Smooth muscle cell (in vitro differentiated cells): Measurements from ENCODE around the gene ALDH6A1. TPM values are rescaled to one million over a fixed set of nuclear protein-coding genes. Genes with fewer than 3 reads are reported as not detected.

Experiments
- DNase-seq: peaks from one replicate; lab custom pipeline; 2025; ENCODE audit not compliant: unreplicated experiment; lab: John Stamatoyannopoulos, UW
- H2AFZ ChIP-seq: fragments of 200-600 bp; sonication (generic); 2 replicates; pipeline ENCODE4 v1.6.0; 2016; ENCODE audit warnings: antibody characterized with exemption, low read depth, mild to moderate bottlenecking
- H3F3A ChIP-seq: fragments of 200-600 bp; sonication (generic); 2 replicates; pipeline ENCODE4 v1.6.0; 2017; ENCODE audit warnings: antibody characterized with exemption, low read depth
- H3K27ac ChIP-seq: fragments of 200-600 bp; sonication (generic); 2 replicates; pipeline ENCODE4 v1.5.1; 2016; ENCODE audit warnings: low read depth, mild to moderate bottlenecking
- H3K27me3 ChIP-seq: fragments of 200-600 bp; sonication (generic); 2 replicates; pipeline ENCODE4 v1.6.1; 2016; ENCODE audit warnings: low read depth, mild to moderate bottlenecking
- H3K36me3 ChIP-seq: fragments of 200-600 bp; sonication (generic); 2 replicates; pipeline ENCODE4 v1.5.1; 2016; ENCODE audit warnings: low read depth
- H3K4me1 ChIP-seq: fragments of 200-600 bp; sonication (generic); 2 replicates; pipeline ENCODE4 v1.5.1; 2016; ENCODE audit warnings: low read depth
- H3K4me2 ChIP-seq: fragments of 200-600 bp; sonication (generic); 2 replicates; pipeline ENCODE4 v1.6.0; 2016; ENCODE audit warnings: mild to moderate bottlenecking
- H3K4me3 ChIP-seq: fragments of 200-600 bp; sonication (generic); 2 replicates; pipeline ENCODE4 v1.5.1; 2016; ENCODE audit warnings: mild to moderate bottlenecking
- H3K79me2 ChIP-seq: fragments of 200-600 bp; sonication (generic); 2 replicates; pipeline ENCODE4 v1.6.0; 2016; ENCODE audit warnings: low read depth, mild to moderate bottlenecking
- H3K9ac ChIP-seq: fragments of 200-600 bp; sonication (generic); 2 replicates; pipeline ENCODE4 v1.6.0; 2016; ENCODE audit warnings: low read depth
- H3K9me3 ChIP-seq: fragments of 200-600 bp; sonication (generic); replicated peaks from 2 replicates; pipeline ENCODE4 v1.5.1; 2016; ENCODE audit warnings: low read depth
- H4K20me1 ChIP-seq: fragments of 200-600 bp; sonication (generic); 2 replicates; pipeline ENCODE4 v1.6.0; 2016; ENCODE audit warnings: low read depth
- WGBS: methylation state at CpG from one replicate; pipeline ENCODE4 v1.1.7; 2016; ENCODE audit warnings: low lambda C conversion rate; 5-methylcytosine and 5-hydroxymethylcytosine counted together
- polyA plus RNA-seq: library from polyadenylated mRNA; unstranded; fragments of >200 nt; fragmentation: Nextera tagmentation; extraction: Ambion mirVana; gene quantifications from 2 replicates; pipeline ENCODE4 v1.2.1, GENCODE V29; 2016
- total RNA-seq: library from RNA; depleted of rRNA; stranded (reverse); fragments of >200 nt; gene quantifications from 2 replicates; pipeline ENCODE4 v1.2.3, GENCODE V29; 2014
- TF ChIP-seq, protein P1 (sequence below): fragments of 200-600 bp; sonication (generic); IDR thresholded peaks from 2 replicates; pipeline ENCODE4 v1.5.1; 2017; ENCODE audit warnings: borderline replicate concordance, mild to moderate bottlenecking, antibody characterized with exemption; ENCODE audit not compliant: insufficient read depth, poor library complexity, severe bottlenecking

Gene ALDH6A1
- total and polyA plus RNA-seq, 2 experiments from 2014 or later = 16.1 to 18.9 TPM

GRCh38 chr14:74083784-74084276, 423 bp downstream of the ALDH6A1 start:
- Histone ChIP-seq H3K9ac (peak overlapping the region; percentile 80), H3F3A (no peaks in the 10 kb centered on the region), H3K4me2 (peak overlapping the region; percentile 94), H4K20me1 (no peaks in the 10 kb centered on the region), H3K4me3 (peak overlapping the region; percentile 78), H3K36me3 (no peaks in the 10 kb centered on the region), H3K27ac (peak overlapping the region; percentile 71), H3K4me1 (peaks cover 16% of the 10 kb centered on the region), H3K9me3 (no peaks in the 10 kb centered on the region), H2AFZ (peak overlapping the region; percentile 81), H3K27me3 (no peaks in the 10 kb centered on the region), H3K79me2 (peaks cover 22% of the 10 kb centered on the region)
- TF ChIP-seq, protein P1, sequence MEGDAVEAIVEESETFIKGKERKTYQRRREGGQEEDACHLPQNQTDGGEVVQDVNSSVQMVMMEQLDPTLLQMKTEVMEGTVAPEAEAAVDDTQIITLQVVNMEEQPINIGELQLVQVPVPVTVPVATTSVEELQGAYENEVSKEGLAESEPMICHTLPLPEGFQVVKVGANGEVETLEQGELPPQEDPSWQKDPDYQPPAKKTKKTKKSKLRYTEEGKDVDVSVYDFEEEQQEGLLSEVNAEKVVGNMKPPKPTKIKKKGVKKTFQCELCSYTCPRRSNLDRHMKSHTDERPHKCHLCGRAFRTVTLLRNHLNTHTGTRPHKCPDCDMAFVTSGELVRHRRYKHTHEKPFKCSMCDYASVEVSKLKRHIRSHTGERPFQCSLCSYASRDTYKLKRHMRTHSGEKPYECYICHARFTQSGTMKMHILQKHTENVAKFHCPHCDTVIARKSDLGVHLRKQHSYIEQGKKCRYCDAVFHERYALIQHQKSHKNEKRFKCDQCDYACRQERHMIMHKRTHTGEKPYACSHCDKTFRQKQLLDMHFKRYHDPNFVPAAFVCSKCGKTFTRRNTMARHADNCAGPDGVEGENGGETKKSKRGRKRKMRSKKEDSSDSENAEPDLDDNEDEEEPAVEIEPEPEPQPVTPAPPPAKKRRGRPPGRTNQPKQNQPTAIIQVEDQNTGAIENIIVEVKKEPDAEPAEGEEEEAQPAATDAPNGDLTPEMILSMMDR = no peak
- no peak for DNase-seq
- 2% methylated on average over 15 of the region's 15 CpGs for WGBS

DNA sequence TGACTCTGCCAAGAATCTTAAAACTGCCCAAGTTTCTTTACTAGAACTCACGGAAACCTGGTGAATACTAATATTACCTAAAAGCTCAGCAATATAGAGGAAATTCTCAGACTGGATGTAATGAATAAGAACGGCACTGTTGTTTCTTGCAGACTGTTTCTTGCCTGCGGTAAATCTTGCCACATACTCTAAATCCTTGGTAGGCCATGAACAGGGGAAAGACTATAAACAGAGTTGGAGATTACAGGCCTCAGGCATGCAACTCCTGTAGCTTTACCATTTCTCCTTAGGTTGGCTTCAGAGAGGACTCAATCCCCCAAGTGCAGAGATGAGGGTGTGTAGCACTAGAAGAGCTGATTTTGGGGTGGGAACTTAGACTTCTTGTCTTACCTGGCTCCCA, 1.1 kb downstream of the ALDH6A1 start:
- 67% methylated on average over 3 of the region's 3 CpGs for WGBS
- Histone ChIP-seq H3K4me3 (peak overlapping the region; percentile 78), H2AFZ (peak overlapping the region; percentile 81), H3K36me3 (no peaks in the 10 kb centered on the region), H3K79me2 (peaks cover 17% of the 10 kb centered on the region), H3K9ac (peak overlapping the region; percentile 38), H3K4me1 (peaks cover 16% of the 10 kb centered on the region), H3F3A (no peaks in the 10 kb centered on the region), H4K20me1 (no peaks in the 10 kb centered on the region), H3K27me3 (no peaks in the 10 kb centered on the region), H3K9me3 (no peaks in the 10 kb centered on the region), H3K4me2 (peak overlapping the region; percentile 94), H3K27ac (peak overlapping the region; percentile 71)
- TF ChIP-seq, protein P1 = no peak
- no peak for DNase-seq

DNA sequence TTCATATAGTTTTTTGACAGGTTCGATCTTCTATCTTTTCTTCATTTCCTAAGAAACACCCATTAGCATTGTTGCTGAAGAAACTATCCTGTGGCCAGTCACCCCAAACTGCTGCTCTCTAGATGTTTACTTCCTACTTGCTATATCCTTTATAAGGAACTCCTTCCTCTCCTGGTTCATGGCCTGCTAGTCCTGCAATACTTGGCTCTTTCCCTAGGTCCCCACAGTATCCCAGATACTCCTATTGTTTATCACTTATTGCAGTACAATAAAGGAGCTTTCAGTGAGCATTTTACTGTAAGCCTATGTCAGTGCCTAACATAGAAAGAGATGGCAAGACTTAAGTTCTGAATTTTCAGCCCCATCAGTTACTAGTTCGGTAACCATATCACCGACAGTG, 2.8 kb downstream of the ALDH6A1 start:
- Histone ChIP-seq H3K9me3 (no peaks in the 10 kb centered on the region), H3K4me2 (no peak overlapping the region), H3K36me3 (no peaks in the 10 kb centered on the region), H4K20me1 (no peaks in the 10 kb centered on the region), H3F3A (no peaks in the 10 kb centered on the region), H3K27ac (no peak overlapping the region), H3K9ac (no peak overlapping the region), H3K27me3 (no peaks in the 10 kb centered on the region), H3K4me3 (no peak overlapping the region), H2AFZ (no peak overlapping the region), H3K79me2 (peaks cover 12% of the 10 kb centered on the region), H3K4me1 (peaks cover 28% of the 10 kb centered on the region)
- WGBS = 94% methylated on average over 3 of the region's 3 CpGs
- TF ChIP-seq, protein P1 = no peak
- DNase-seq = no peak

DNA sequence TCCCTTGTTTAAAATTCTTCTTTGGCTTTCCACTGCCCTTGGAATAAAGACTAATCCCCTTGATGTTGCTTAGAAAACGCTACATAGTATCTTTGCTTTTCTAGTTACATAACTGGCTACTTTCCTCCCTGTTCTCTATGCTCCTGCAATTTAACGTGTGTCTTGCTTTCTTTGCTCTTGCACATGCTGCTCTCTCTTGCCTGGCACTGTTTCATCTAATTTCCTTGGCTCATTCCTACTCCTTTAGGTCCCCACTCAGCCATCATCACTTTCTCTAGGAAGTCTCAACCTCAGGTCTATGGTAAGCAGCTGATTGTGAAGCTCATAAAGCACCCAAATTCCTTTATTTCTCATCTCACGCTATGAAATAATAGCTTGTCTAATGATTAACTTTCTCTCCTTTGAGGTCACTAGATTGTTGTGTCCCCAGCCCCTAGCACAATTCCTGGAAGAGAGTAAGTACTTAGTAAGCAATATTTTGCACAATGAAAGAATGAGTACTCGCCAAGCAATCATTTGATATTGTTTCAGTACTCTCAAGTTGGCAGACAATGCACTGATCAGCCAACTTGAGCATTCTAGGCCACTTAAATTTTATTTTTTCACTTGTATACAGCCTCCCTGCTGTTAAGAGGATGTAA, 3.3 kb downstream of the ALDH6A1 start:
- TF ChIP-seq, protein P1 = no peak
- 90% methylated on average over 4 of the region's 4 CpGs for WGBS
- no peak overlapping the region for H3K9ac ChIP-seq
- H3K27me3 ChIP-seq = no peaks in the 10 kb centered on the region
- H3K9me3 ChIP-seq = no peaks in the 10 kb centered on the region
- no peak overlapping the region for H3K4me2 ChIP-seq
- H3K4me3 ChIP-seq = no peak overlapping the region
- no peak for DNase-seq
- H3K79me2 ChIP-seq = peaks cover 6% of the 10 kb centered on the region
- no peak overlapping the region for H2AFZ ChIP-seq
- H3F3A ChIP-seq = no peaks in the 10 kb centered on the region
- H3K36me3 ChIP-seq = no peaks in the 10 kb centered on the region
- peaks cover 28% of the 10 kb centered on the region for H3K4me1 ChIP-seq
- no peak overlapping the region for H3K27ac ChIP-seq
- H4K20me1 ChIP-seq = no peaks in the 10 kb centered on the region
